IMR-90 (cell line): ENCODE results near the gene METTL2B. TPM values are rescaled to one million over a fixed set of nuclear protein-coding genes. Genes with fewer than 3 reads are reported as not detected.

ENCODE experiments used
- ATAC-seq: fragments of 200-7000 bp; cut with Tn5 transposase; 2 replicates; pipeline ENCODE4 v1.9.1; 2020; ENCODE audit warnings: low read depth, mild to moderate bottlenecking, moderate library complexity
- BruUV-seq: library from RNA; stranded (reverse); fragments of 400-500 nt; replicated peaks from 2 replicates; lab custom pipeline; 2021; lab: Mats Ljungman, UMichigan
- CTCF ChIA-PET: fragments of 300-600 bp; formaldehyde crosslinking; extraction: SDS; loops from one replicate; lab custom pipeline; 2021; ENCODE audit warnings: antibody characterized with exemption; lab: Yijun Ruan, JAX
- POLR2A ChIA-PET: fragments of 300-600 bp; sonication (Branson Sonifier 250); formaldehyde crosslinking; loops from one replicate; lab custom pipeline; 2022; ENCODE audit warnings: antibody characterized with exemption; ENCODE audit not compliant: unreplicated experiment; lab: Charles Lee
- DNase-seq: peaks from one replicate; pipeline ENCODE4 v3.0.0; 2013
- H2AFZ ChIP-seq: replicated peaks from 2 replicates; pipeline ENCODE3; 2013; ENCODE audit warnings: low read length, mild to moderate bottlenecking; ENCODE audit not compliant: poor library complexity
- H2AK5ac ChIP-seq: 2 replicates; pipeline ENCODE4 v1.6.1; 2013; ENCODE audit warnings: low read depth, low read length, inconsistent platforms
- H2AK9ac ChIP-seq: replicated peaks from 2 replicates; pipeline ENCODE3; 2013; ENCODE audit warnings: mild to moderate bottlenecking, low read depth, low read length, moderate library complexity; ENCODE audit not compliant: poor library complexity
- H2BK120ac ChIP-seq: 2 replicates; pipeline ENCODE4 v1.6.1; 2013; ENCODE audit warnings: low read depth, low read length, inconsistent platforms
- H2BK15ac ChIP-seq: 3 replicates; pipeline ENCODE4 v1.6.1; 2013; ENCODE audit warnings: low read depth, low read length, inconsistent platforms
- H2BK20ac ChIP-seq: 2 replicates; pipeline ENCODE4 v1.6.1; 2013; ENCODE audit warnings: low read depth, mild to moderate bottlenecking, inconsistent platforms, low read length, moderate library complexity
- H2BK5ac ChIP-seq: 2 replicates; pipeline ENCODE4 v1.6.1; 2013; ENCODE audit warnings: mild to moderate bottlenecking, low read depth, low read length, inconsistent platforms; ENCODE audit not compliant: poor library complexity, severe bottlenecking
- H3K14ac ChIP-seq: replicated peaks from 2 replicates; pipeline ENCODE4 v1.6.1; 2013; ENCODE audit warnings: low read depth, low read length, inconsistent platforms
- H3K18ac ChIP-seq: 2 replicates; pipeline ENCODE4 v1.6.1; 2013; ENCODE audit warnings: low read depth, low read length, control low read depth
- H3K23ac ChIP-seq: 2 replicates; pipeline ENCODE4 v1.6.1; 2013; ENCODE audit warnings: low read depth, low read length, inconsistent platforms
- H3K27ac ChIP-seq: 2 replicates; pipeline ENCODE4 v1.5.1; 2013; ENCODE audit warnings: mild to moderate bottlenecking, control low read depth, low read length; ENCODE audit not compliant: insufficient read depth
- H3K27me3 ChIP-seq: 2 replicates; pipeline ENCODE4 v1.6.1; 2013; ENCODE audit warnings: low read length; ENCODE audit not compliant: control insufficient read depth, insufficient read depth
- H3K36me3 ChIP-seq: 2 replicates; pipeline ENCODE4 v1.6.1; 2013; ENCODE audit warnings: low read length, mixed read lengths; ENCODE audit not compliant: control insufficient read depth, insufficient read depth
- H3K4ac ChIP-seq: 2 replicates; pipeline ENCODE4 v1.6.1; 2013; ENCODE audit warnings: low read depth, low read length, inconsistent platforms
- H3K4me1 ChIP-seq: 2 replicates; pipeline ENCODE4 v1.6.1; 2013; ENCODE audit warnings: low read length, mixed read lengths; ENCODE audit not compliant: control insufficient read depth, insufficient read depth
- H3K4me2 ChIP-seq: 2 replicates; pipeline ENCODE4 v1.6.1; 2013; ENCODE audit warnings: low read depth, mild to moderate bottlenecking, control low read depth, low read length, moderate library complexity
- H3K4me3 ChIP-seq: 2 replicates; pipeline ENCODE4 v1.5.1; 2013; ENCODE audit warnings: low read depth, mild to moderate bottlenecking, control low read depth, low read length, moderate library complexity; ENCODE audit not compliant: insufficient read depth
- H3K56ac ChIP-seq: 2 replicates; pipeline ENCODE4 v1.6.1; 2013; ENCODE audit warnings: low read length, inconsistent platforms; ENCODE audit not compliant: insufficient read depth; ENCODE audit errors: extremely low read depth
- H3K79me1 ChIP-seq, 2 experiments: 2 replicates each; pipeline ENCODE4 v1.6.1; 2013; ENCODE audit warnings: low read length in 2 of 2, inconsistent platforms in 1 of 2, low read depth in 1 of 2
- H3K9ac ChIP-seq: 2 replicates; pipeline ENCODE4 v1.6.1; 2013; ENCODE audit warnings: low read depth, low read length, control low read depth
- H3K9me1 ChIP-seq: 2 replicates; pipeline ENCODE4 v1.6.1; 2013; ENCODE audit warnings: low read length, inconsistent platforms; ENCODE audit not compliant: insufficient read depth
- H3K9me3 ChIP-seq: 2 replicates; pipeline ENCODE4 v1.6.1; 2013; ENCODE audit warnings: low read length; ENCODE audit not compliant: control insufficient read depth, insufficient read depth
- H4K20me1 ChIP-seq: 2 replicates; pipeline ENCODE4 v1.6.1; 2013; ENCODE audit warnings: low read length, inconsistent platforms; ENCODE audit not compliant: insufficient read depth
- H4K5ac ChIP-seq: 2 replicates; pipeline ENCODE4 v1.6.1; 2013; ENCODE audit warnings: mild to moderate bottlenecking, low read depth, low read length, control low read depth
- H4K8ac ChIP-seq, 2 experiments: 2 replicates each; pipeline ENCODE4 v1.6.1; 2013; ENCODE audit warnings: low read depth in 2 of 2, low read length in 2 of 2, control low read depth in 1 of 2, inconsistent platforms in 1 of 2
- H4K91ac ChIP-seq: 2 replicates; pipeline ENCODE4 v1.6.1; 2013; ENCODE audit warnings: low read depth, low read length, inconsistent platforms; ENCODE audit not compliant: insufficient read depth
- CEBPB ChIP-seq: IDR thresholded peaks from 2 replicates; pipeline ENCODE4 v1.6.1; 2012; ENCODE audit warnings: low read depth, low read length, improper control_type of control experiment
- CTCF ChIP-seq: conservative IDR thresholded peaks from 2 replicates; pipeline ENCODE4 v1.5.1; 2012; ENCODE audit warnings: mild to moderate bottlenecking, low read depth, low read length, improper control_type of control experiment
- ELK1 ChIP-seq: fragments of 150-350 bp; IDR thresholded peaks from 2 replicates; pipeline ENCODE4 v1.6.1; 2016; ENCODE audit warnings: low read depth, mild to moderate bottlenecking, low read length, moderate library complexity, borderline replicate concordance
- MAFK ChIP-seq: IDR thresholded peaks from 2 replicates; pipeline ENCODE4 v1.6.1; 2012; ENCODE audit warnings: low read depth, low read length, improper control_type of control experiment
- POLR2A ChIP-seq: IDR thresholded peaks from 2 replicates; pipeline ENCODE4 v1.6.1; 2012; ENCODE audit warnings: mild to moderate bottlenecking, low read depth, low read length
- SMC3 ChIP-seq: fragments of 150-350 bp; IDR thresholded peaks from 2 replicates; pipeline ENCODE4 v1.6.1; 2016; ENCODE audit warnings: low read depth, mild to moderate bottlenecking, antibody characterized with exemption, low read length, moderate library complexity
- WGBS, 2 experiments: methylation state at CpG; one replicate each; pipeline versions ENCODE4 v1.1.5 to v1.1.7; 2013; ENCODE audit warnings: missing lambda C conversion rate in 2 of 2; ENCODE audit not compliant: insufficient read length in 1 of 2; ENCODE audit errors: extremely low coverage in 2 of 2; 5-methylcytosine and 5-hydroxymethylcytosine counted together
- dilution Hi-C: fragments of 300-500 bp; cut with HindIII; formaldehyde crosslinking; loops from one replicate; pipeline ENCODE4 v1.14.3; 2018; ENCODE audit warnings: low sequenced_read_pairs; ENCODE audit not compliant: unreplicated experiment
- in situ Hi-C: fragments of 300-500 bp; cut with MboI; formaldehyde crosslinking; loops from 3 replicates; pipeline ENCODE4 v1.14.3; 2019; ENCODE audit warnings: low sequenced_read_pairs, inconsistent platforms, mixed read lengths
- intact Hi-C: fragments of 100-400 bp; cut with micrococcal nuclease; formaldehyde crosslinking; loops from 2 replicates; pipeline ENCODE4 v1.10.0; 2022
- polyA plus RNA-seq, 3 experiments: library from polyadenylated mRNA; depleted of rRNA; stranded (reverse); fragments of >200 nt; gene quantifications; 2 replicates each; pipeline ENCODE4 v1.2.3, GENCODE V29; 2012; ENCODE audit warnings: low replicate concordance in 1 of 3
- total RNA-seq: library from RNA; depleted of rRNA; stranded (reverse); fragments of >200 nt; gene quantifications from 2 replicates; pipeline ENCODE4 v1.2.3, GENCODE V29; 2012

Gene METTL2B
- total and polyA plus RNA-seq, 2 of the 4 experiments (the other 2 are of a cell fraction), result 18.0 to 34.2 TPM

DNA sequence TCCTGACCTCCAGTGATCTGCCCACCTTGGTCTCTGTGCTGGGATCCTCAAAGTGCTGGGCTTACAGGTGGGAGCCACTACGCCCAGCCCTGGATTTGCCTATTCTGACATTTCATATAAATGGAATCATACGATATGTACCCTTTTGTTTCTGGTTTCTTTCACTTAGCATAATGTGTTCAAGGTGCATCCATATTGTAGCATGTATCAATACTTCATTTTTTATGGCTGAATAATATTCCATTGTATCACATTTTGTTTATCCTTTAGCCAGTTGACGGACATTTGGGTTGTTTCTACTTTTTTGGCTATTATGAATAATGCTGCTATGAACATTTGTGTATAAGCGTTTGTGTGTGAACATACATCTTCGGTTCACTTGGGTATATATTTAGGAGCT, 25.6 kb upstream of the METTL2B start:
- H2BK20ac ChIP-seq, result no peak overlapping the region
- H3K9me1 ChIP-seq, result no peaks in the 10 kb centered on the region
- no peak overlapping the region for H3K56ac ChIP-seq
- in situ Hi-C loops, result loop anchor here (25.0 kb wide), 1 partner anchor 436 kb away; no protein-coding TSS in a partner anchor
- no peak overlapping the region for H2AK9ac ChIP-seq
- ATAC-seq (no peak), DNase-seq (no peak)
- no peak overlapping the region for H4K91ac ChIP-seq
- intact Hi-C loops, result no loop called here
- no peaks in the 10 kb centered on the region for H3K9me3 ChIP-seq
- H3K23ac ChIP-seq, result no peak overlapping the region
- no peak overlapping the region for H3K4ac ChIP-seq
- H4K20me1 ChIP-seq, result no peaks in the 10 kb centered on the region
- ChIA-PET POLR2A (no interaction called here), CTCF (no interaction called here)
- peaks cover 0 to 1% of the 10 kb centered on the region in 2 experiments; a peak in 2 of 4 replicates for H3K79me1 ChIP-seq
- no peak overlapping the region for H3K14ac ChIP-seq
- H3K4me3 ChIP-seq, result no peak overlapping the region
- BruUV-seq, result no TSS peak
- no peak overlapping the region for H3K27ac ChIP-seq
- peaks cover 4% of the 10 kb centered on the region; the same call in 1 of the 2 replicates for H3K27me3 ChIP-seq
- no peak overlapping the region for H3K18ac ChIP-seq
- H4K5ac ChIP-seq, result no peak overlapping the region
- no peak overlapping the region for H2BK5ac ChIP-seq
- H3K9ac ChIP-seq, result no peak overlapping the region
- no peak overlapping the region for H3K4me2 ChIP-seq
- peaks cover 13% of the 10 kb centered on the region for H3K4me1 ChIP-seq
- H4K8ac ChIP-seq, result no peak overlapping the region
- H2BK120ac ChIP-seq, result no peak overlapping the region
- H2AK5ac ChIP-seq, result no peak overlapping the region
- H2AFZ ChIP-seq, result no peak overlapping the region
- TF ChIP-seq MAFK, result no peak
- no peak for TF ChIP-seq POLR2A
- TF ChIP-seq SMC3, result no peak
- no peak for TF ChIP-seq CEBPB
- no peak for TF ChIP-seq CTCF
- no peak for TF ChIP-seq ELK1
- no peak overlapping the region for H2BK15ac ChIP-seq
- WGBS, 2 experiments, result no CpG with 5 or more reads among the region's 5 CpGs
- H3K36me3 ChIP-seq, result no peaks in the 10 kb centered on the region
- dilution Hi-C loops, result no loop called here
